Airway epithelial cell (primary cell): ENCODE results near the gene GAB2. TPM values are rescaled to one million over a fixed set of nuclear protein-coding genes. Genes with fewer than 3 reads are reported as not detected.

Experiments used
- total RNA-seq: library from RNA; depleted of rRNA; stranded (reverse); fragments of >200 nt; gene quantifications from 2 replicates; pipeline ENCODE4 v1.2.3, GENCODE V29; 2015

The GAB2 gene, protein sequence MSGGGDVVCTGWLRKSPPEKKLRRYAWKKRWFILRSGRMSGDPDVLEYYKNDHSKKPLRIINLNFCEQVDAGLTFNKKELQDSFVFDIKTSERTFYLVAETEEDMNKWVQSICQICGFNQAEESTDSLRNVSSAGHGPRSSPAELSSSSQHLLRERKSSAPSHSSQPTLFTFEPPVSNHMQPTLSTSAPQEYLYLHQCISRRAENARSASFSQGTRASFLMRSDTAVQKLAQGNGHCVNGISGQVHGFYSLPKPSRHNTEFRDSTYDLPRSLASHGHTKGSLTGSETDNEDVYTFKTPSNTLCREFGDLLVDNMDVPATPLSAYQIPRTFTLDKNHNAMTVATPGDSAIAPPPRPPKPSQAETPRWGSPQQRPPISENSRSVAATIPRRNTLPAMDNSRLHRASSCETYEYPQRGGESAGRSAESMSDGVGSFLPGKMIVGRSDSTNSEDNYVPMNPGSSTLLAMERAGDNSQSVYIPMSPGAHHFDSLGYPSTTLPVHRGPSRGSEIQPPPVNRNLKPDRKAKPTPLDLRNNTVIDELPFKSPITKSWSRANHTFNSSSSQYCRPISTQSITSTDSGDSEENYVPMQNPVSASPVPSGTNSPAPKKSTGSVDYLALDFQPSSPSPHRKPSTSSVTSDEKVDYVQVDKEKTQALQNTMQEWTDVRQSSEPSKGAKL
- total RNA-seq = 0.79 and 3.5 TPM in 2 replicates

DNA sequence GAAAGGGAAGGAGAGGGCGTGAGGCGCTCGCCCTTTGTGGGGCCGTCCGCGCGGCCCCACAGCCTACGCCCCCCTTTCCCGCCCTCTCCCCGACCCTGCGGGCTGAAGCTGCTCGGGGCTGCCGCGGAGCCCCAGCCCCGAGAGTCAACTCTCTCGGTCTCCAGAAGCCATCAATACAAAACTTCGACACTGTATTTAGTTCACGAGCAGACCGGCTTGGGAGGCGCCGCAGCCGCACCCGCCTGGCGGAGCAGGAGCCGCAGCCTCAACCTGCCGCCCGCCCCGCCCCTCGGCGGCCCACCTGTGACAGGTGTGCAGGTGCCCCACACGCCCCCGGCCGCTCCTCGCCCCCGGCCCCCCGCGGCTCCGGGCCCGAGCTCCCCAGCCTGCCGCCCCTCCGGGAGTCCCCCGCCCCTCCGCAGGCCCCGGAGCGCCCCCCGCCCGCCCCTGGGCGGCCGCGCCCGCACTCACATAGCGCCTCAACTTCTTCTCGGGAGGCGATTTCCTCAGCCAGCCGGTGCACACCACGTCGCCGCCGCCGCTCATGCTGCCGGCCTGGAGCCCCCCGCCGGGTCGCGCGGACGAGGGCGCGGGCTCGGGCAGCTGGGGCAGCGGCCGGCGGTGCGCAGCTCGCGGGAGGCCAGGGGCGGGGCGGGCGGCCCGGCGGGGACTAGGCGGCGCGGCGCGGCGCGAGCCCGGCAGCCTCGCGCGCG is at the start of gene GAB2:
GAB2 (minus strand) TSS at position 646 of the 713 bp plus-strand sequence; CDS start at position 546, 100 bp downstream.

DNA sequence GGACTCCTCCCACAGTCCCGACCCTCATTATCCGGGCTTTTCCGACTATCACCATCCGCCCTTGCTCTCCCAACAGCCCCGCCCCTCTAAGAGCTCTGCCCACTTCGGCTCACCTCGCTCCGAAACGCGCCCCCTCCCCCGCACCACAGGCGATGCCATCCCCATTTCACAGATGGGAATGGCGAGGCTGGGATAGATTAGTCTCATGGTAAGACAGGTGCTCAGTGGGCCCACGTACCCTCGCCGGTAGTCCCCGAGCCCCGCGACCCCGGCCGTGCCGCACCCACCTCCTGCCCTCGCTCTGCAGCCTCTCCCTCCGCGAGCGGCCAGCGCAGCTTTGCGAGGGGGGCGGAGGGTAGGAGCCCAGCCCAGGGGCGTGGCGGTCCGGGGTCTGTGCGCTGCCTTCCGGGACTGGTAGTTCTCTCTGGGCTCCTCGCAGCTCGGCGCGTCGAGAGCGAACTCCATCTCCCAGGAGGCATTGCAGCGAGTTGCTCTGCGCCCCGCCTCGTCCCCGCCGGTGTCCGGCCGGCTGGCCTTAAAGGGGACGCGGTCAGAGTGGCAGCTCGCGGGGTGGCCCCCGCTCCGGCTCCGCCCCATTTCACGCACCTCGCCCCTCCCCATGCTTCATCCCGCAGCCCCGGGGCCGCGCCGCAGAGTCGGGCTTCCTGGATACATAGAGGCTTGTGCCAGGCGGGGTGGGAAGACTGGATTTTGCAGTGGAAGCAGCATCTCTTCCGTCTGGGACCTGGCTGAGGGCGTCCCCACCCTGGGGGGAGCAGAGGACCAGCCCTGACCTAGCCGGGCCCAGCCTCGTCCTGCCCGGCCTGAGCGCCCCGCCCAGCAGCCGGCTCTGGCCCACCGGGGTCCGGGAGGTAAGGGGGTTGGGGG is 229.1 kb downstream of the GAB2 start, which contains the start of the genes KCTD21 and USP35:
KCTD21 (minus strand) TSS at position 341 of the 888 bp plus-strand sequence. CDS start 14,072 bp downstream, outside the sequence.
USP35 (plus strand) TSS at position 634 of the 888 bp plus-strand sequence. CDS start 7,327 bp downstream, outside the sequence.

Other genes with a start within 250 kb of the GAB2 start
- gene KCTD21, start 229.2 kb downstream of the GAB2 start, total RNA-seq = 9.8 and 12.1 TPM in 2 replicates
- gene USP35, start 228.9 kb downstream of the GAB2 start, total RNA-seq = 4.6 and 5.8 TPM in 2 replicates
- gene NARS2, start 157.0 kb upstream of the GAB2 start, total RNA-seq = 19.4 and 19.5 TPM in 2 replicates